Stimulated activated CD8-positive, alpha-beta memory T cell treated with anti-CD3 and anti-CD28 coated beads, Interleukin-15, amount 100 ng/mL, for 1 hour (primary cell): ENCODE data around the gene GAGE12G.
"Not testable (repeated sequence)": the region's sequence is repeated elsewhere in the genome, so short reads cannot be mapped to it uniquely, and the experiment has no call there.

Experiments used
- DNase-seq: peaks from one replicate; pipeline ENCODE4 v3.0.0-alpha.2; 2020; ENCODE audit warnings: low read depth

GAGE12G gene, protein sequence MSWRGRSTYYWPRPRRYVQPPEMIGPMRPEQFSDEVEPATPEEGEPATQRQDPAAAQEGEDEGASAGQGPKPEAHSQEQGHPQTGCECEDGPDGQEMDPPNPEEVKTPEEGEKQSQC

DNA sequence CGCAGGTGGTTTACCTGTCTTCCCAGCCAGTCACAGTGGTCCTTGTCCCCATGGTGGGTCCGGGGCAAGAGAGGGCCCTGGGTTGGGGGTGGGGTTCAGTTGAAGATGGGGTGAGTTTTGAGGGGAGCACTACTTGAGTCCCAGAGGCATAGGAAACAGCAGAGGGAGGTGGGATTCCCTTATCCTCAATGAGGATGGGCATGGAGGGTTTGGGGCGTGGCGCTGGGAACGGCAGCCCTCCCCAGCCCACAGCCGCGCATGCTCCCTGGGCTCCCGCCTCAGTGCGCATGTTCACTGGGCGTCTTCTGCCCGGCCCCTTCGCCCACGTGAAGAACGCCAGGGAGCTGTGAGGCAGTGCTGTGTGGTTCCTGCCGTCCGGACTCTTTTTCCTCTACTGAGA is at the start of gene GAGE12G:
Gene GAGE12G (plus strand): TSS at position 301 of the 400 bp plus-strand sequence. CDS start 1,155 bp downstream, outside the sequence.
- DNase-seq, result not testable (repeated sequence)

GRCh38 chrX:49531877-49532276 is 38.3 kb upstream of the GAGE12G start, which contains the start of gene GAGE12C:
TSS of gene GAGE12C (plus strand) at chrX:49532177. CDS start at chrX:49533332, 1,155 bp downstream.
- not testable (repeated sequence) for DNase-seq

DNA sequence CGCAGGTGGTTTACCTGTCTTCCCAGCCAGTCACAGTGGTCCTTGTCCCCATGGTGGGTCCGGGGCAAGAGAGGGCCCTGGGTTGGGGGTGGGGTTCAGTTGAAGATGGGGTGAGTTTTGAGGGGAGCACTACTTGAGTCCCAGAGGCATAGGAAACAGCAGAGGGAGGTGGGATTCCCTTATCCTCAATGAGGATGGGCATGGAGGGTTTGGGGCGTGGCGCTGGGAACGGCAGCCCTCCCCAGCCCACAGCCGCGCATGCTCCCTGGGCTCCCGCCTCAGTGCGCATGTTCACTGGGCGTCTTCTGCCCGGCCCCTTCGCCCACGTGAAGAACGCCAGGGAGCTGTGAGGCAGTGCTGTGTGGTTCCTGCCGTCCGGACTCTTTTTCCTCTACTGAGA is 28.8 kb upstream of the GAGE12G start, which contains the start of gene GAGE12D:
Gene GAGE12D (plus strand): TSS at position 301 of the 400 bp plus-strand sequence. CDS start 1,155 bp downstream, outside the sequence.
- DNase-seq, result not testable (repeated sequence)

DNA sequence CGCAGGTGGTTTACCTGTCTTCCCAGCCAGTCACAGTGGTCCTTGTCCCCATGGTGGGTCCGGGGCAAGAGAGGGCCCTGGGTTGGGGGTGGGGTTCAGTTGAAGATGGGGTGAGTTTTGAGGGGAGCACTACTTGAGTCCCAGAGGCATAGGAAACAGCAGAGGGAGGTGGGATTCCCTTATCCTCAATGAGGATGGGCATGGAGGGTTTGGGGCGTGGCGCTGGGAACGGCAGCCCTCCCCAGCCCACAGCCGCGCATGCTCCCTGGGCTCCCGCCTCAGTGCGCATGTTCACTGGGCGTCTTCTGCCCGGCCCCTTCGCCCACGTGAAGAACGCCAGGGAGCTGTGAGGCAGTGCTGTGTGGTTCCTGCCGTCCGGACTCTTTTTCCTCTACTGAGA is 19.2 kb upstream of the GAGE12G start, which contains the start of gene GAGE12E:
Gene GAGE12E (plus strand): TSS at position 301 of the 400 bp plus-strand sequence. CDS start 1,155 bp downstream, outside the sequence.
- not testable (repeated sequence) for DNase-seq

GRCh38 chrX:49560542-49560941 is 9.7 kb upstream of the GAGE12G start, which contains the start of gene GAGE12F:
TSS of gene GAGE12F (plus strand) at chrX:49560842. CDS start at chrX:49561997, 1,155 bp downstream.
- DNase-seq, result not testable (repeated sequence)

- DNase-seq, result not testable (repeated sequence)
Observed at GRCh38 chrX:49568728-49569127, 1.5 kb upstream of the GAGE12G start.

DNA sequence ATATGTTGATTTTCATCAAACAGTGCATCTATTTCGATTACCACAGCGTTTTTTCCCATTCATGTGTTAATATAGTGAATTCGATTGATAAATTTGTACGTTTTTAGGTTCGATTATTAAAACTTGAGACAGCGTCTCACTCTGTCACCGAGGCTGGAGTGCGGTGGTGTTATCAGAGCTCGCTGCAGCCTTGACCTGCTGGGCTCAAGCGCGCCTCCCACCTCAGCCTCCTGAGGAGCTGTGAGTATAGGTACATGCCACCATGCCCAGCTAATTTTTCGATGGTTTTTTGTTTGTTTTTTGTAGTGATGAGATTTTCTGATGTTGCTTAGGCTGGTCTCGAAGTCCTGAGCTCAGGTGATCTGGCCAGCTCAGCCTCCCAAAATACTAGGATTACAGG is 1.0 kb upstream of the GAGE12G start:
- DNase-seq, result not testable (repeated sequence)

- DNase-seq, result not testable (repeated sequence)
Observed at GRCh38 chrX:49579649-49580048, 9.4 kb downstream of the GAGE12G start, which contains the start of gene GAGE12H. TSS of gene GAGE12H (plus strand) at chrX:49579949. CDS start at chrX:49581104, 1,155 bp downstream.

- not testable (repeated sequence) for DNase-seq
Observed at GRCh38 chrX:49589196-49589595, 19.0 kb downstream of the GAGE12G start, which contains the start of gene GAGE2A. TSS of gene GAGE2A (plus strand) at chrX:49589496. CDS start at chrX:49590651, 1,155 bp downstream.

- DNase-seq, result not testable (repeated sequence)
Observed at GRCh38 chrX:49589769-49590478, 19.7 kb downstream of the GAGE12G start.

DNA sequence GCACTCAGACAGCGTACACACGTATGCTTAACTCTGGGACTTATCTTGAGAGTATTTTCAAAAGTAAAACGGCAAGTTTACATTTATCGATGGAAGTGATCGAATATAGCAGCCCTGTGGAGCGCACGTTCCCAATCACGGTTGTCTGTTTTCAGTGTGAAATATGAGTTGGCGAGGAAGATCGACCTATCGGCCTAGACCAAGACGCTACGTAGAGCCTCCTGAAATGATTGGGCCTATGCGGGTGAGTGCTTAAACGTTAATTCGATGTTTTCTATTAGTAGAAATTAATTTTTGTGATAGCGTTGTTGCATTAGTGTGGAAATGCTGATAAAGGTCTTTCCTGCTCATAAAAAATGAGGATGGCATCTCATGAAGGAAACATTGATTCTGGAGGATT is 20.3 kb downstream of the GAGE12G start:
- DNase-seq, result not testable (repeated sequence)

GRCh38 chrX:49598720-49599119 is 28.5 kb downstream of the GAGE12G start, which contains the start of gene GAGE1:
TSS of gene GAGE1 (plus strand) at chrX:49599020. CDS start at chrX:49600175, 1,155 bp downstream.
- DNase-seq, result not testable (repeated sequence)

- no peak for DNase-seq
Observed at GRCh38 chrX:49610718-49611310, 40.6 kb downstream of the GAGE12G start.

- DNase-seq, result no peak
Observed at GRCh38 chrX:49618574-49618973, 48.4 kb downstream of the GAGE12G start.
